MM.1S (cell line): ENCODE results near the gene HSD17B11.
"Not testable (repeated sequence)": the region's sequence is repeated elsewhere in the genome, so short reads cannot be mapped to it uniquely, and the experiment has no call there.

Experiments
- DNase-seq: peaks from one replicate; pipeline ENCODE4 v3.0.0-alpha.2; 2015
- H2AFZ ChIP-seq: fragments of 300-600 bp; sonication (generic); 2 replicates; pipeline ENCODE4 v1.6.0; 2016; ENCODE audit warnings: antibody characterized with exemption, low read length
- H3F3A ChIP-seq: fragments of 300-600 bp; sonication (generic); 2 replicates; pipeline ENCODE4 v1.6.1; 2016; ENCODE audit warnings: mild to moderate bottlenecking, antibody characterized with exemption, low read length, moderate library complexity, mixed read lengths; ENCODE audit not compliant: insufficient read depth
- H3K27ac ChIP-seq: fragments of 300-600 bp; sonication (generic); 2 replicates; pipeline ENCODE4 v1.5.1; 2016; ENCODE audit warnings: mild to moderate bottlenecking, low read length
- H3K27me3 ChIP-seq: fragments of 300-600 bp; sonication (generic); replicated peaks from 2 replicates; pipeline ENCODE4 v1.6.0; 2016; ENCODE audit warnings: low read length; ENCODE audit not compliant: insufficient read depth
- H3K36me3 ChIP-seq: fragments of 300-600 bp; sonication (generic); replicated peaks from 2 replicates; pipeline ENCODE4 v1.6.1; 2016; ENCODE audit warnings: mild to moderate bottlenecking, low read length, mixed read lengths; ENCODE audit not compliant: insufficient read depth
- H3K4me1 ChIP-seq: fragments of 300-600 bp; sonication (generic); 2 replicates; pipeline ENCODE4 v1.6.1; 2016; ENCODE audit warnings: low read length, mixed read lengths
- H3K4me2 ChIP-seq: fragments of 300-600 bp; sonication (generic); 2 replicates; pipeline ENCODE4 v1.6.0; 2016; ENCODE audit warnings: low read depth, low read length
- H3K4me3 ChIP-seq: fragments of 300-600 bp; sonication (generic); 2 replicates; pipeline ENCODE4 v1.5.1; 2016; ENCODE audit warnings: low read length, mixed read lengths
- H3K79me2 ChIP-seq: fragments of 300-600 bp; sonication (generic); 2 replicates; pipeline ENCODE4 v1.6.1; 2016; ENCODE audit warnings: mixed run types, low read length, mixed read lengths
- H3K9ac ChIP-seq: fragments of 300-600 bp; sonication (generic); 2 replicates; pipeline ENCODE4 v1.6.1; 2016; ENCODE audit warnings: low read length, mixed read lengths
- H3K9me2 ChIP-seq: fragments of 300-600 bp; sonication (generic); replicated peaks from 2 replicates; pipeline ENCODE4 v1.6.1; 2016; ENCODE audit warnings: mild to moderate bottlenecking, low read length, mixed read lengths; ENCODE audit not compliant: insufficient read depth
- H3K9me3 ChIP-seq: fragments of 300-600 bp; sonication (generic); replicated peaks from 2 replicates; pipeline ENCODE4 v1.6.1; 2016; ENCODE audit warnings: mild to moderate bottlenecking, low read length, mixed read lengths; ENCODE audit not compliant: insufficient read depth
- H4K20me1 ChIP-seq: fragments of 300-600 bp; sonication (generic); 2 replicates; pipeline ENCODE4 v1.6.1; 2016; ENCODE audit warnings: mild to moderate bottlenecking, low read length, moderate library complexity, mixed read lengths; ENCODE audit not compliant: insufficient read depth
- EZH2 ChIP-seq: fragments of 300-600 bp; sonication (generic); optimal IDR thresholded peaks from 2 replicates; pipeline ENCODE3; 2017; ENCODE audit warnings: low read depth, mild to moderate bottlenecking, antibody characterized with exemption, low read length, mixed read lengths
- EZH2phosphoT487 ChIP-seq: fragments of 300-600 bp; sonication (generic); IDR thresholded peaks from 2 replicates; pipeline ENCODE4 v1.6.1; 2018; ENCODE audit warnings: antibody characterized with exemption, low read length
- TF ChIP-seq, protein P1 (sequence below): fragments of 300-600 bp; sonication (generic); IDR thresholded peaks from 2 replicates; pipeline ENCODE4 v1.5.1; 2016; ENCODE audit warnings: antibody characterized with exemption, low read length, mixed read lengths

The HSD17B11 gene

DNA sequence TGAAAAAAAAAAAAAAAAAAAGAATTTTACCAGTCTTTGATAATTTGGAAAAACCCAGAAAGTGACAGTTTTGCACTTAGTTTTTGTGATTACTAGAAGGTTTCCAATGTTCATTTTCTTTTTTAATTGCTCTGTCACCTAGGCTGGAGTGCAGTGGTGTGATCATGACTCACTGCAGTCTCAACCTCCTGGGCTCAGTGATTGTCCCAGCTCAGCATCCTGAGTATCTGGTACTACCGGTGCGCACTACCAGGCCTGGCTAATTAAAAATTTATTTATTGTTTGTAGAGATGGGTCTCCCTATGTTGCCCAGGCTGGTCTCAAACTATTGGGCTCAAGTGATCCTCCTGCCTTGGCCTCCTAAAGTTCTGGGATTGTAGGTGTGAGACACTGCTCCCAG, 34.7 kb upstream of the HSD17B11 start:
- H3K36me3 ChIP-seq, result no peaks in the 10 kb centered on the region
- DNase-seq, result no peak
- H3K27me3 ChIP-seq, result no peaks in the 10 kb centered on the region
- peaks cover 43% of the 10 kb centered on the region for H3K79me2 ChIP-seq
- no peak overlapping the region for H2AFZ ChIP-seq
- H3K9ac ChIP-seq, result no peak overlapping the region
- H3K27ac ChIP-seq, result no peak overlapping the region
- TF ChIP-seq, protein P1, sequence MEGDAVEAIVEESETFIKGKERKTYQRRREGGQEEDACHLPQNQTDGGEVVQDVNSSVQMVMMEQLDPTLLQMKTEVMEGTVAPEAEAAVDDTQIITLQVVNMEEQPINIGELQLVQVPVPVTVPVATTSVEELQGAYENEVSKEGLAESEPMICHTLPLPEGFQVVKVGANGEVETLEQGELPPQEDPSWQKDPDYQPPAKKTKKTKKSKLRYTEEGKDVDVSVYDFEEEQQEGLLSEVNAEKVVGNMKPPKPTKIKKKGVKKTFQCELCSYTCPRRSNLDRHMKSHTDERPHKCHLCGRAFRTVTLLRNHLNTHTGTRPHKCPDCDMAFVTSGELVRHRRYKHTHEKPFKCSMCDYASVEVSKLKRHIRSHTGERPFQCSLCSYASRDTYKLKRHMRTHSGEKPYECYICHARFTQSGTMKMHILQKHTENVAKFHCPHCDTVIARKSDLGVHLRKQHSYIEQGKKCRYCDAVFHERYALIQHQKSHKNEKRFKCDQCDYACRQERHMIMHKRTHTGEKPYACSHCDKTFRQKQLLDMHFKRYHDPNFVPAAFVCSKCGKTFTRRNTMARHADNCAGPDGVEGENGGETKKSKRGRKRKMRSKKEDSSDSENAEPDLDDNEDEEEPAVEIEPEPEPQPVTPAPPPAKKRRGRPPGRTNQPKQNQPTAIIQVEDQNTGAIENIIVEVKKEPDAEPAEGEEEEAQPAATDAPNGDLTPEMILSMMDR, result no peak
- TF ChIP-seq EZH2phosphoT487, result no peak
- H4K20me1 ChIP-seq, result no peaks in the 10 kb centered on the region
- H3K9me2 ChIP-seq, result no peaks in the 10 kb centered on the region
- H3K4me1 ChIP-seq, result 0 out of 2 replicates have a peak, but pooled peaks cover 7% of the 10 kb centered on the region
- peaks cover 8% of the 10 kb centered on the region; the same call in 1 of the 2 replicates for H3F3A ChIP-seq
- H3K4me2 ChIP-seq, result no peak overlapping the region
- H3K9me3 ChIP-seq, result no peaks in the 10 kb centered on the region
- no peak overlapping the region for H3K4me3 ChIP-seq

GRCh38 chr4:87424099-87424543, 33.1 kb upstream of the HSD17B11 start:
- H3K4me3 ChIP-seq, result peak overlapping the region; percentile 69
- peak overlapping the region; percentile 89 for H3K4me2 ChIP-seq
- H3K27me3 ChIP-seq, H3K4me1 ChIP-seq, H3K9me2 ChIP-seq, H3K36me3 ChIP-seq, H3F3A ChIP-seq, H3K27ac ChIP-seq, H4K20me1 ChIP-seq, H3K9me3 ChIP-seq, DNase-seq, H3K9ac ChIP-seq: not testable (repeated sequence)
- H3K79me2 ChIP-seq, result peaks cover 37% of the 10 kb centered on the region
- H2AFZ ChIP-seq, result 0 out of 2 replicates have a peak overlapping the region, but pooled peaks have one; percentile 68

DNA sequence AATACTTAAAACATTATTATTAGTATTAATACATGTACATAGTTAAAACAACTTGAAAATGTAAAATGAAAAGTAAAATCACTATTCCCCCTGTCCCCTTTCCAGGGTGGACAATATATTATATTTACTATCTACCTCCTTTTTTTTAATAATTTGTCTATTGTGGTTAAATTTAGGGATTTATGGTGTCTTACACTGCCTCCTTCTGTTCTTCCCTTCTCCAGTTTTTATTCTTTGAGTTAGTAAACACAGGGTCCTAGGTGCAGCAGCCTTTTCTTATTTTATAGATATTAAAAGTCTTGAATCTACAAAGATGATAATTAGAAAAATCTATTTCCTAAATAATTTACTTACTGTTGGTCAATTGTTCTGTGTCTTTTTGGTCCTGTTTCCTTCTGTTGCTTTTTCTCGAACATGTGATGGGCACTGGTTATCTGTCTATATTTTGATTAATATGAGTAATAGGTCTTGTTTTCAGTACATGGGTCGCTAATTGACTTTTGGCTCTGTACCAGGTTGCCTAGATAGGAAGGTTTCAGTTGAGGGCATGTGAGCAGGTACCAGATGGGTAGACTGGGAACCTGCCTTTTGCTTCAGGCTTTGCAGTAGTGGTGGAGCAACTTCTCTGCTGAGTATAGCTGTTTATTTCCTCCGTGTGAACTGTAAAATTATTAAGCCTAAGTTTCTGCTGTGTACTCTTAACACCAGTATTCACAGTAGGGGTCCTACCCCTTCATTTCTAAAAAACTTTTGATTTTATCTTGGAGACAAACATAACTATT, 32.5 kb upstream of the HSD17B11 start:
- Histone ChIP-seq H2AFZ (peak overlapping the region; percentile 68), H3K9ac (peak overlapping the region; percentile 69; the same call in 1 of the 2 replicates), H3K27ac (no peak overlapping the region; the same call in 1 of the 2 replicates), H3K4me2 (peak overlapping the region; percentile 89), H3K4me3 (peak overlapping the region; percentile 69), H3F3A (peaks cover 8% of the 10 kb centered on the region; the same call in 1 of the 2 replicates), H3K36me3 (no peaks in the 10 kb centered on the region), H3K9me3 (no peaks in the 10 kb centered on the region), H4K20me1 (no peaks in the 10 kb centered on the region), H3K79me2 (peaks cover 32% of the 10 kb centered on the region), H3K9me2 (no peaks in the 10 kb centered on the region), H3K27me3 (no peaks in the 10 kb centered on the region), H3K4me1 (0 out of 2 replicates have a peak, but pooled peaks cover 7% of the 10 kb centered on the region)
- peak; percentile 38 for DNase-seq
- TF ChIP-seq EZH2phosphoT487, result no peak
- TF ChIP-seq, protein P1, result no peak
- no peak for TF ChIP-seq EZH2
